PC-9 (cell line): Measurements from ENCODE around the gene CDH13. TPM values are rescaled to one million over a fixed set of nuclear protein-coding genes. Genes with fewer than 3 reads are reported as not detected.

Experiments used
- BruUV-seq: library from RNA; stranded (reverse); fragments of 400-500 nt; replicated peaks from 2 replicates; lab custom pipeline; 2021; lab: Mats Ljungman, UMichigan
- CTCF ChIA-PET: fragments of 300-600 bp; sonication (Branson Sonifier 250); formaldehyde crosslinking; loops from one replicate; lab custom pipeline; 2022; ENCODE audit warnings: antibody characterized with exemption; lab: Charles Lee
- POLR2A ChIA-PET: fragments of 300-600 bp; sonication (Branson Sonifier 250); formaldehyde crosslinking; loops from one replicate; lab custom pipeline; 2022; ENCODE audit warnings: antibody characterized with exemption; ENCODE audit not compliant: unreplicated experiment; lab: Charles Lee
- DNase-seq, 2 experiments: peaks; one replicate each; pipeline versions ENCODE4 v3.0.0 to v3.0.0-alpha.2; 2015 to 2022; ENCODE audit warnings: mixed read lengths in 1 of 2
- H2AFZ ChIP-seq: fragments of 200-600 bp; sonication (generic); 2 replicates; pipeline ENCODE4 v1.8.1; 2017; ENCODE audit warnings: antibody characterized with exemption
- H3F3A ChIP-seq: fragments of 200-600 bp; sonication (generic); 2 replicates; pipeline ENCODE4 v1.8.1; 2017; ENCODE audit warnings: antibody characterized with exemption, mild to moderate bottlenecking, low read depth; ENCODE audit not compliant: insufficient read depth
- H3K27ac ChIP-seq: fragments of 200-600 bp; sonication (generic); 2 replicates; pipeline ENCODE4 v1.6.1; 2016; ENCODE audit warnings: mixed run types
- H3K27me3 ChIP-seq: fragments of 200-600 bp; sonication (generic); 2 replicates; pipeline ENCODE4 v1.6.1; 2016; ENCODE audit warnings: low read depth, mixed run types; ENCODE audit not compliant: insufficient read depth
- H3K36me3 ChIP-seq: fragments of 200-600 bp; sonication (generic); 2 replicates; pipeline ENCODE4 v1.6.1; 2016; ENCODE audit warnings: low read depth, mixed run types
- H3K4me1 ChIP-seq: fragments of 200-600 bp; sonication (generic); replicated peaks from 2 replicates; pipeline ENCODE4 v1.6.1; 2016; ENCODE audit warnings: mixed run types; ENCODE audit not compliant: insufficient read depth
- H3K4me2 ChIP-seq: fragments of 200-600 bp; sonication (generic); 2 replicates; pipeline ENCODE4 v1.6.1; 2017; ENCODE audit warnings: mixed run types
- H3K4me3 ChIP-seq: fragments of 200-600 bp; sonication (generic); 2 replicates; pipeline ENCODE4 v1.6.1; 2016; ENCODE audit warnings: mixed run types
- H3K79me2 ChIP-seq: fragments of 200-600 bp; sonication (generic); 2 replicates; pipeline ENCODE4 v1.6.1; 2017; ENCODE audit warnings: low read depth, mixed run types
- H3K9me2 ChIP-seq: fragments of 200-600 bp; sonication (generic); 2 replicates; pipeline ENCODE4 v1.8.1; 2017; ENCODE audit warnings: mild to moderate bottlenecking; ENCODE audit not compliant: insufficient read depth
- H3K9me3 ChIP-seq: fragments of 200-600 bp; sonication (generic); 2 replicates; pipeline ENCODE4 v1.8.1; 2016; ENCODE audit warnings: low read depth; ENCODE audit not compliant: insufficient read depth
- H4K20me1 ChIP-seq: fragments of 200-600 bp; sonication (generic); 2 replicates; pipeline ENCODE4 v1.8.1; 2017; ENCODE audit not compliant: insufficient read depth
- CTCF ChIP-seq: fragments of 200-600 bp; sonication (generic); conservative IDR thresholded peaks from 2 replicates; pipeline ENCODE4 v1.6.1; 2017; ENCODE audit warnings: mixed run types, antibody characterized with exemption, mild to moderate bottlenecking, moderate library complexity
- EZH2 ChIP-seq: fragments of 200-600 bp; sonication (generic); IDR thresholded peaks from 2 replicates; pipeline ENCODE4 v1.8.0; 2017; ENCODE audit warnings: antibody characterized with exemption, low read depth
- intact Hi-C: fragments of 100-400 bp; cut with micrococcal nuclease; formaldehyde crosslinking; loops from one replicate; pipeline ENCODE4 v1.10.0; 2022; ENCODE audit not compliant: unreplicated experiment
- total RNA-seq: library from RNA; stranded (reverse); gene quantifications from 2 replicates; pipeline ENCODE4 v1.2.3, GENCODE V29; 2021

The CDH13 gene
- total RNA-seq, 1 experiment from 2014 or later, result 0.24 TPM

- no peaks in the 10 kb centered on the region for H3K9me3 ChIP-seq
- intact Hi-C loops, result no loop called here
- H3K79me2 ChIP-seq, result no peaks in the 10 kb centered on the region
- no peaks in the 10 kb centered on the region for H3K4me1 ChIP-seq
- no peak overlapping the region for H3K4me2 ChIP-seq
- H2AFZ ChIP-seq, result no peak overlapping the region
- no peaks in the 10 kb centered on the region for H3K27me3 ChIP-seq
- TF ChIP-seq CTCF (no peak), EZH2 (no peak)
- H3K4me3 ChIP-seq, result no peak overlapping the region
- H3K9me2 ChIP-seq, result no peaks in the 10 kb centered on the region
- no peaks in the 10 kb centered on the region for H3K36me3 ChIP-seq
- POLR2A ChIA-PET, result no interaction called here
- DNase-seq, result no peak
- H4K20me1 ChIP-seq, result no peaks in the 10 kb centered on the region
- no peak overlapping the region for H3K27ac ChIP-seq
- CTCF ChIA-PET, result no interaction called here
- H3F3A ChIP-seq, result no peaks in the 10 kb centered on the region
- BruUV-seq, result no TSS peak
Observed at GRCh38 chr16:82752172-82752571, 125.4 kb downstream of the CDH13 start.

GRCh38 chr16:82753821-82754220 lies 127.1 kb downstream of the CDH13 start:
- Histone ChIP-seq H3K4me2 (no peak overlapping the region), H3K27me3 (no peaks in the 10 kb centered on the region), H3K27ac (no peak overlapping the region), H3K4me1 (no peaks in the 10 kb centered on the region), H3K4me3 (no peak overlapping the region), H3K9me2 (no peaks in the 10 kb centered on the region), H3F3A (no peaks in the 10 kb centered on the region), H2AFZ (no peak overlapping the region), H3K36me3 (no peaks in the 10 kb centered on the region), H4K20me1 (no peaks in the 10 kb centered on the region), H3K79me2 (no peaks in the 10 kb centered on the region), H3K9me3 (no peaks in the 10 kb centered on the region)
- intact Hi-C loops, result no loop called here
- CTCF ChIA-PET, result no interaction called here
- no TSS peak for BruUV-seq
- no peak for DNase-seq
- POLR2A ChIA-PET, result interaction anchor here (0.6 kb wide), 1 partner anchor 23 kb away, joined by 3 read pairs; no protein-coding TSS in a partner anchor
- TF ChIP-seq CTCF (no peak), EZH2 (no peak)

- ChIA-PET CTCF (no interaction called here), POLR2A (no interaction called here)
- intact Hi-C loops, result no loop called here
- Histone ChIP-seq H3K27ac (no peak overlapping the region), H3K4me3 (no peak overlapping the region), H4K20me1 (no peaks in the 10 kb centered on the region), H3K27me3 (0 out of 2 replicates have a peak, but pooled peaks cover under 1% of the 10 kb centered on the region), H3K79me2 (no peaks in the 10 kb centered on the region), H2AFZ (no peak overlapping the region), H3K9me3 (no peaks in the 10 kb centered on the region), H3K4me2 (no peak overlapping the region), H3K36me3 (no peaks in the 10 kb centered on the region), H3K9me2 (no peaks in the 10 kb centered on the region), H3K4me1 (no peaks in the 10 kb centered on the region), H3F3A (no peaks in the 10 kb centered on the region)
- DNase-seq, result no peak
- TF ChIP-seq EZH2, result no peak
- no peak for TF ChIP-seq CTCF
- BruUV-seq, result no TSS peak
Observed at GRCh38 chr16:82754716-82755513, 128.1 kb downstream of the CDH13 start.
